B cell (primary cell): ENCODE data around the gene KRT35.

Experiments
- CTCF ChIP-seq: fragments of 200-600 bp; IDR thresholded peaks from one replicate; pipeline ENCODE4 v1.8.0; 2022; ENCODE audit warnings: antibody characterized with exemption, mild to moderate bottlenecking
- EZH2 ChIP-seq: IDR thresholded peaks from 2 replicates; pipeline ENCODE4 v1.6.1; 2012; ENCODE audit warnings: borderline replicate concordance, low read depth, mild to moderate bottlenecking, moderate library complexity, low read length; ENCODE audit not compliant: insufficient read depth, poor library complexity, severe bottlenecking

DNA sequence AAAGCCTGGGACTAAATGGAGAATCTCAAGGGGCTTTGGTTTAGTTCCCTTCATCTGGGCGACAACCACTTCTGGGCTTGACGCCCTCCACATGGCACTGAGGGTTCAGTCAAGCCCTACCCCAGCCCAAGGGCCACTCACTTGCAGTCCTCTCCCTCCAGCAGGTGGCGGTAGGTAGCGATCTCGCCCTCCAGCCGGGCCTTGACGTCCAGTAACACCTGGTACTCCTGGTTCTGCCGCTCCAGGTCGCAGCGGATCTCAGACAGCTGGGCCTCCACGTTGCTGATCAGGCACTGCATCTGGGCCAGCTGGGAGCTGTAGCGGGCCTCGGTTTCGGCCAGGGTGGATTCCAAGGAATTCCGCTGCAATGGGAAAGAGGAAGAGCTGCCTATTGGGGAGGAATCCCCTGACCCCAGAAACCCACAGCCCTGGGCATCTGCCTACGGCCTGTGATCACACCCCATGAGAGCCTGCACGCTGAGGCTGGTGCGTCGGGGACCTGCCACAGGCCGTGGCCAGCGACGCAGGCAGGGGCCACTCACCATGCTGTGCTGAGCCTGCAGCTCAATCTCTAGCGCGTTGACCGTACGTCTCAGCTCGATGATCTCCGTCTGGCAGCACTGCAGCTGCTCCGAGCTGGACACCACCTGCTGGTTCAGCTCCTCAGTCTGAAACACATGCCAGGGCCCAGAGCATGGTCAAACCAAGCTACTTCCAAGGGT, 6.0 kb upstream of the KRT35 start:
- TF ChIP-seq EZH2 (no peak), CTCF (peak; percentile 31)
